ENCODE measurements around the gene SBSN. TPM values are rescaled to one million over a fixed set of nuclear protein-coding genes. Genes with fewer than 3 reads are reported as not detected.

Gene SBSN
- total and polyA plus RNA-seq, 9 of the 15 experiments (the other 6 are each of a cell fraction or from before 2014, with no cell fraction given), result 0.05 TPM; not detected in 8

DNA sequence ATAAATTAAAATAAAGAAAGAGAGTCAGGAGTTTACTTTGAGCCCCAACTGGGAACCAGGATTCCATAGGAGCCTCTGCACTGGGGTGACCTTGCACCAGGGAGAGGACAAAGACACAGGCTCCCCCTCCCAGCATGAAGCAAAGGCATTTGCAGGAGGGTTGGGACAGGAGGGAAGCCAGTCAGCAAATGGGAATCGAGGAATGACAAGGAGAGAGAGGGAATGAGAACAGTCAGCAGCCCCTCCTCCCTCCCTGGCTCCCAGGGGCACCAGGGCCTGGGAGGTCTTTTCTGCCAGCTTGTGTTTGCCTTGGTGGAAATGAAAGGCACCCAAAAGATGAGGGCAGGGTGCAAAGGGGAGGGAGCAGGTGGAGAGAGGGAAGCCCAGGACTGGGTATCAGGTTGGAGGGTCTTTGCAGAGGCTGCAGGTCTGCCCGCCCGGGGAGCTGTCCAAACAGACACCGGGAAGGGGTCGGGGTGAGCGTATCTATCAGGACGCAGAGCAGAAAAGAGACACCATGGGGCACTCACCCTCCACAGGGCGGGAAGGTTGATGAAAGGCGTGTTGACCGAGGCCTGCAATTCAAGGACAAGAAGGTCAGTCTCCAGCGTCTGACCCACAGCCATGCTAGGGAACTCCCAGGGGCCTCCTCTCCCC, 3.8 kb downstream of the SBSN start:
- ChIA-PET POLR2A (no interaction called here), CTCF (ENCODE audit: low intra/inter-chr PET ratio) (no interaction called here)
- intact Hi-C loops (cut with micrococcal nuclease), result no loop called here
- Histone ChIP-seq H3K27me3 (ENCODE audit: control insufficient read depth in 2 of 2, insufficient read depth in 2 of 2, low read length in 2 of 2) (peaks cover 39 to 76% of the 10 kb centered on the region in 2 experiments), H4K20me1 (replicated peaks; ENCODE audit: control insufficient read depth, insufficient read depth, low read length) (peaks cover 11% of the 10 kb centered on the region), H3K9ac (ENCODE audit: insufficient read depth in 1 of 2, low read depth in 2 of 2, low read length in 2 of 2) (no peak overlapping the region), H3K79me2 (ENCODE audit: control insufficient read depth, insufficient read depth, low read length) (no peaks in the 10 kb centered on the region), H3K4me2 (ENCODE audit: insufficient read depth, low read length) (no peak overlapping the region), H3K9me1 (ENCODE audit: control insufficient read depth, insufficient read depth, low read length) (no peaks in the 10 kb centered on the region), H2AFZ (ENCODE audit: low read depth, low read length) (no peak overlapping the region), H3K4me1 (replicated peaks in 1 of 2; ENCODE audit: control insufficient read depth in 2 of 2, insufficient read depth in 2 of 2, low read length in 2 of 2) (0 out of 5 replicates have a peak, but pooled peaks cover 0 to 3% of the 10 kb centered on the region in 2 experiments), H3K27ac (ENCODE audit: extremely low read depth, low read depth, low read length) (no peak overlapping the region), H3K4me3 (no peak overlapping the region), H3K36me3 (ENCODE audit: control insufficient read depth, insufficient read depth, low read length) (no peaks in the 10 kb centered on the region), H3K9me3 (replicated peaks; ENCODE audit: control insufficient read depth, insufficient read depth, low read depth, low read length) (no peaks in the 10 kb centered on the region)
- no peak for ATAC-seq
- TF ChIP-seq, protein P1, sequence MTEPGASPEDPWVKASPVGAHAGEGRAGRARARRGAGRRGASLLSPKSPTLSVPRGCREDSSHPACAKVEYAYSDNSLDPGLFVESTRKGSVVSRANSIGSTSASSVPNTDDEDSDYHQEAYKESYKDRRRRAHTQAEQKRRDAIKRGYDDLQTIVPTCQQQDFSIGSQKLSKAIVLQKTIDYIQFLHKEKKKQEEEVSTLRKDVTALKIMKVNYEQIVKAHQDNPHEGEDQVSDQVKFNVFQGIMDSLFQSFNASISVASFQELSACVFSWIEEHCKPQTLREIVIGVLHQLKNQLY (CRISPR knock-in tag; conservative IDR thresholded peaks at IDR 0.05), result no peak
- TF ChIP-seq TRIM28 (IDR thresholded peaks at IDR 0.05) (no peak), ZZZ3 (IDR thresholded peaks at IDR 0.05) (no peak), GTF2F1 (IDR thresholded peaks at IDR 0.05; ENCODE audit: low read depth, low read length) (no peak), ARID1B (IDR thresholded peaks at IDR 0.05) (no peak), GATAD2A (IDR thresholded peaks at IDR 0.05) (no peak), DACH1 (IDR thresholded peaks at IDR 0.05; ENCODE audit: partially characterized antibody) (no peak), RBM15 (IDR thresholded peaks at IDR 0.05; ENCODE audit: insufficient read depth, low read length) (no peak), RBFOX2 (IDR thresholded peaks at IDR 0.05; ENCODE audit: low read depth, low read length) (no peak), RCOR1 (IDR thresholded peaks at IDR 0.05; ENCODE audit: borderline replicate concordance in 1 of 2, low read depth in 2 of 2, low read length in 2 of 2) (no peak), NEUROD1 (IDR thresholded peaks at IDR 0.05; ENCODE audit: borderline replicate concordance, low read depth, low read length, partially characterized antibody) (no peak), POLR2A (conservative IDR thresholded peaks at IDR 0.05) (no peak), TEAD1 (CRISPR knock-in tag; IDR thresholded peaks at IDR 0.05) (no peak), LARP7 (IDR thresholded peaks at IDR 0.05) (no peak), MTA3 (IDR thresholded peaks at IDR 0.05; ENCODE audit: borderline replicate concordance) (no peak)
- TF ChIP-seq, protein P2, sequence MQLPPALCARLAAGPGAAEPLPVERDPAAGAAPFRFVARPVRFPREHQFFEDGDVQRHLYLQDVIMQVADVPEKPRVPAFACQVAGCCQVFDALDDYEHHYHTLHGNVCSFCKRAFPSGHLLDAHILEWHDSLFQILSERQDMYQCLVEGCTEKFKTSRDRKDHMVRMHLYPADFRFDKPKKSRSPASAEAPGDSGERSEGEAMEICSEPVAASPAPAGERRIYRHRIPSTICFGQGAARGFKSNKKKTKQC (CRISPR knock-in tag; IDR thresholded peaks at IDR 0.05), result no peak
- TF ChIP-seq, protein P3, sequence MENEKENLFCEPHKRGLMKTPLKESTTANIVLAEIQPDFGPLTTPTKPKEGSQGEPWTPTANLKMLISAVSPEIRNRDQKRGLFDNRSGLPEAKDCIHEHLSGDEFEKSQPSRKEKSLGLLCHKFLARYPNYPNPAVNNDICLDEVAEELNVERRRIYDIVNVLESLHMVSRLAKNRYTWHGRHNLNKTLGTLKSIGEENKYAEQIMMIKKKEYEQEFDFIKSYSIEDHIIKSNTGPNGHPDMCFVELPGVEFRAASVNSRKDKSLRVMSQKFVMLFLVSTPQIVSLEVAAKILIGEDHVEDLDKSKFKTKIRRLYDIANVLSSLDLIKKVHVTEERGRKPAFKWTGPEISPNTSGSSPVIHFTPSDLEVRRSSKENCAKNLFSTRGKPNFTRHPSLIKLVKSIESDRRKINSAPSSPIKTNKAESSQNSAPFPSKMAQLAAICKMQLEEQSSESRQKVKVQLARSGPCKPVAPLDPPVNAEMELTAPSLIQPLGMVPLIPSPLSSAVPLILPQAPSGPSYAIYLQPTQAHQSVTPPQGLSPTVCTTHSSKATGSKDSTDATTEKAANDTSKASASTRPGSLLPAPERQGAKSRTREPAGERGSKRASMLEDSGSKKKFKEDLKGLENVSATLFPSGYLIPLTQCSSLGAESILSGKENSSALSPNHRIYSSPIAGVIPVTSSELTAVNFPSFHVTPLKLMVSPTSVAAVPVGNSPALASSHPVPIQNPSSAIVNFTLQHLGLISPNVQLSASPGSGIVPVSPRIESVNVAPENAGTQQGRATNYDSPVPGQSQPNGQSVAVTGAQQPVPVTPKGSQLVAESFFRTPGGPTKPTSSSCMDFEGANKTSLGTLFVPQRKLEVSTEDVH (IDR thresholded peaks at IDR 0.05; ENCODE audit: low read depth, partially characterized antibody), result no peak
- 0% methylated on average over 10 of the region's 11 CpGs for WGBS (ENCODE audit: insufficient coverage, low coverage, missing lambda C conversion rate)
- no peak for FAIRE-seq
- DNase-seq (ENCODE audit: extremely low read depth in 1 of 4, low spot score in 3 of 4), result no peak
- in situ Hi-C loops (cut with MboI), result no loop called here
- BruUV-seq (replicated peaks), result no TSS peak

All from K562 (cell line).